Prostate gland (tissue), 2 donors: Measurements from ENCODE around the gene URI1.

ENCODE experiments used
- CTCF ChIP-seq, 4 experiments: fragments of 200-600 bp in 2 of 4; fragments of 450-650 bp in 2 of 4; sonication (generic) in 2 of 4; IDR thresholded peaks; 1 replicate in 3 of 4; 2 replicates in 1 of 4; pipeline ENCODE4 v1.5.1; 2016 to 2019; ENCODE audit warnings: antibody characterized with exemption in 4 of 4, mild to moderate bottlenecking in 2 of 4, moderate library complexity in 2 of 4
- POLR2A ChIP-seq: fragments of 450-650 bp; IDR thresholded peaks from one replicate; pipeline ENCODE4 v1.6.1; 2016; ENCODE audit warnings: antibody characterized with exemption, mild to moderate bottlenecking
- POLR2AphosphoS5 ChIP-seq: sonication (generic); formaldehyde crosslinking; IDR thresholded peaks from one replicate; pipeline ENCODE4 v1.6.1; 2017; ENCODE audit warnings: antibody characterized with exemption

DNA sequence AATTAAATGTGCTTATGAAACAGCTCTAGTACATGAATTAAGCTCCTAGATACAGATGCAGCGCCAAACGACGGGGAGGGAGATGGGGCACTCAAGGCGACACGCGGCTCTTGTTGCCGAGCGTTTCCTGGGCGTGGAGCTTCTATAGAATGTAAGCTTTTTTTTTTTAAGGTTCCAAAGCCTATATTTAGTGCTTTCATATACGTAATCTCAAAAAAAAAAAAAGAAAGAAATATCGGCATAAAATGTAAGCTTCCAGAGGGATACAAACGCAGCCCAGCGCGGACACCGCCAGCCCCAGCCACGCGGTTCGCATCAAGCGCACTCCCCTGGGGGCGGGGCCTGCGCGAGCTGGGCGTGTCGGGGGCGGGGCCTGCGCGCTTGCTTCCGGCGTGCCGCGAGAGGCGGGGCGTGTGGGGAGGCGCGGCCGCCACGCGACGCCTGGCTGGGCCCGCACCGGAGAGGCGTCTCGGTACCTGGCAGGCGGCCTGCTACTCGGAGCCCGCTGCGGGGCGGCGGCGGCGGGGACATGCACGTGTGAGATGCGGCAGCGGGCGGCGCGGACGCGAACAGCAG, at the start of gene URI1:
- TF ChIP-seq CTCF (IDR thresholded peaks at IDR 0.05) (peak in 1 of 4 experiments; percentile 7), POLR2A (peak; percentile 64), POLR2AphosphoS5 (peak; percentile 39)
